Measurements from ENCODE around the gene SPACDR. TPM values are rescaled to one million over a fixed set of nuclear protein-coding genes. Genes with fewer than 3 reads are reported as not detected.

The SPACDR gene
- total RNA-seq, 2 donors from 2014 or later = not detected

DNA sequence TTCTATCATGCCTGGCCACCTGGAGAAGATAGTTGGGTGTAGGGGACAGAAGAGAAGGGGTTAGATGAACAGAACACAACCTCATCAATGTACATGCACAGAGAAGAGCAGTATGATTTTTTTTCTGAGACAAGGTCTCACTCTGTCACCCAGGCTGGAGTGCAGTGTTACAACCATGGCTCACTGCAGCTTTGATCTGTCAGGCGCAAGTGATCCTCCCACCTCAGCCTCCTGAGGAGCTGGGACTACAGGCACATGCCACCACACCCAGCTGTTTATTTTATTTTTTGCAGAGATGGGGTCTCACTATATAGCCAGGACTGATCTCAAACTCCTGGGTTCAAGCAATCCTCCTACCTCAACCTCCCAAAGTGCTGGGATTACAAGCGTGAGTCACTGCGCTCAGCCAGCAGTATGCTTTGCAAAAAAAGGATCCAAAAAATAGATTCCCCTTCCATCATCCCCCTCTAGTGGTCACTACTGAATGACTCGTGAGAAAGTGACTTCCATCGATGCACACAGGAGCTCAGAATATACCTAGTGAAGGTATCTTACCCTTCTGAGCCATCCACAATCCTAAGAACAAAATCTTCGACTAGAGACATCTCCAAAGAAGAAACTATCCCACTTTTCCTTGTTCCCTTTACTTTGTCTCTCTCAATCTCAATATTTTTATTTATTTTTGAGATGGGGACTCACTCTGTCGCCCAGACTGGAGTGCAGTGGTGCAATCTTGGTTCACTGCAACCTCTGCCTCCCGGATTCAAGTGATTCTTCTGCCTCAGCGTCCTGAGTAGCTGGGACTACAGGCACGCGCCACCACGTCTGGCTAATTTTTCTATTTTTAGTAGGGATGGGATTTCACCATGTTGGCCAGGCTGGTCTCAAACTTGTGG, 56.5 kb downstream of the SPACDR start:
- H3K27me3 ChIP-seq (replicated peaks; ENCODE audit: insufficient read depth) = no peaks in the 10 kb centered on the region
- no peak overlapping the region for H3K4me3 ChIP-seq
- no peaks in the 10 kb centered on the region for H3K4me1 ChIP-seq (ENCODE audit: control insufficient read depth in 1 of 2, low read depth in 2 of 2)
- H3K9me3 ChIP-seq = no peaks in the 10 kb centered on the region
- no peaks in the 10 kb centered on the region for H3K36me3 ChIP-seq
- TF ChIP-seq, protein P1, sequence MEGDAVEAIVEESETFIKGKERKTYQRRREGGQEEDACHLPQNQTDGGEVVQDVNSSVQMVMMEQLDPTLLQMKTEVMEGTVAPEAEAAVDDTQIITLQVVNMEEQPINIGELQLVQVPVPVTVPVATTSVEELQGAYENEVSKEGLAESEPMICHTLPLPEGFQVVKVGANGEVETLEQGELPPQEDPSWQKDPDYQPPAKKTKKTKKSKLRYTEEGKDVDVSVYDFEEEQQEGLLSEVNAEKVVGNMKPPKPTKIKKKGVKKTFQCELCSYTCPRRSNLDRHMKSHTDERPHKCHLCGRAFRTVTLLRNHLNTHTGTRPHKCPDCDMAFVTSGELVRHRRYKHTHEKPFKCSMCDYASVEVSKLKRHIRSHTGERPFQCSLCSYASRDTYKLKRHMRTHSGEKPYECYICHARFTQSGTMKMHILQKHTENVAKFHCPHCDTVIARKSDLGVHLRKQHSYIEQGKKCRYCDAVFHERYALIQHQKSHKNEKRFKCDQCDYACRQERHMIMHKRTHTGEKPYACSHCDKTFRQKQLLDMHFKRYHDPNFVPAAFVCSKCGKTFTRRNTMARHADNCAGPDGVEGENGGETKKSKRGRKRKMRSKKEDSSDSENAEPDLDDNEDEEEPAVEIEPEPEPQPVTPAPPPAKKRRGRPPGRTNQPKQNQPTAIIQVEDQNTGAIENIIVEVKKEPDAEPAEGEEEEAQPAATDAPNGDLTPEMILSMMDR (IDR thresholded peaks at IDR 0.05) = peak; percentile 62
- DNase-seq (ENCODE audit: low spot score) (no peak), ATAC-seq (ENCODE audit: insufficient number of reproducible peaks, low FRiP score, low read depth) (peak; percentile 65)
- H3K27ac ChIP-seq = no peak overlapping the region

DNA sequence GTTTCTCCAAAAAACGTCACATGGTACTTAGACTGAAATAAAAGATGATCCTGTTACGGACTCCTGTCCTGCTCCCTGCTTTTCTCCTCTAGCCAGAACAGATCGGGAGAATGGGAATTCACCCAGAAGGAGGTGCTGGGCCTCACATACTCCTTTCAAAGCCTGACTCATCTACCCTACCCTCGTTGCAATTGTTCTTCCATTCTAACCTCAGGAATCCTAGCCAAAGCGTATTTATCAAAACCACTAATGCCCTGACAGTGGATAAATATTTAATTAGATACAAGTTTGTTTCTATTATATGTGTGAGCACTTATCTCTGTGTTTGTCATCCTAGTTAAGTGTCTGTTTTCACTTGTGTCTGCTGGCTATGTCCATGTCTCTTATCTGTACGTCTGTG, 57.3 kb downstream of the SPACDR start:
- TF ChIP-seq, protein P1 (IDR thresholded peaks at IDR 0.05) = no peak
- ATAC-seq (ENCODE audit: insufficient number of reproducible peaks, low FRiP score, low read depth) = no peak

More for the DNA sequence above, 57.3 kb downstream of the SPACDR start:
- H3K9me3 ChIP-seq = no peaks in the 10 kb centered on the region
- no peak for DNase-seq (ENCODE audit: low spot score)
- H3K36me3 ChIP-seq = peaks cover 3% of the 10 kb centered on the region
- H3K27me3 ChIP-seq (replicated peaks; ENCODE audit: insufficient read depth) = no peaks in the 10 kb centered on the region
- H3K27ac ChIP-seq = no peak overlapping the region
- H3K4me3 ChIP-seq = no peak overlapping the region
- H3K4me1 ChIP-seq (ENCODE audit: control insufficient read depth in 1 of 2, low read depth in 2 of 2) = no peaks in the 10 kb centered on the region

Other genes with a start within 250 kb of the SPACDR start
- under 1 TPM in 1 of 2 donors, not detected in 1; 0.78 TPM for gene PVRIG, start 244.3 kb downstream of the SPACDR start, total RNA-seq
- not detected for gene SPDYE3, start 156.6 kb downstream of the SPACDR start, total RNA-seq
- 100 to 1,000 TPM in 1 of 2 donors, 10 to 100 TPM in 1; 88.4 to 100 TPM for gene PILRB, start 106.1 kb downstream of the SPACDR start, total RNA-seq
- 1 to 10 TPM; 5.0 to 8.5 TPM for gene PILRA, start 90.8 kb downstream of the SPACDR start, total RNA-seq
- gene ZCWPW1, start 35.6 kb downstream of the SPACDR start, total RNA-seq = 1 to 10 TPM; 3.1 to 3.5 TPM
- 10 to 100 TPM; 27.2 to 27.8 TPM for gene MEPCE, start 34.4 kb downstream of the SPACDR start, total RNA-seq
- gene PPP1R35, start 27.8 kb downstream of the SPACDR start, total RNA-seq = 10 to 100 TPM; 29.5 to 54.7 TPM
- gene TSC22D4, start 15.0 kb upstream of the SPACDR start, total RNA-seq = 10 to 100 TPM; 25.7 to 45.5 TPM
- gene NYAP1, start 19.7 kb upstream of the SPACDR start, total RNA-seq = under 1 TPM; 0.92 to 0.95 TPM
- 10 to 100 TPM; 39.4 to 51.6 TPM for gene AGFG2, start 74.9 kb upstream of the SPACDR start, total RNA-seq
- 1 to 10 TPM in 1 of 2 donors, under 1 TPM in 1; 0.81 to 1.1 TPM for gene SAP25, start 109.6 kb upstream of the SPACDR start, total RNA-seq
- 100 to 1,000 TPM in 1 of 2 donors, 10 to 100 TPM in 1; 99.8 to 131 TPM for gene LRCH4, start 121.9 kb upstream of the SPACDR start, total RNA-seq
- not detected for gene FBXO24, start 122.1 kb upstream of the SPACDR start, total RNA-seq
- gene PCOLCE, start 138.1 kb upstream of the SPACDR start, total RNA-seq = 100 to 1,000 TPM; 130 to 140 TPM
- 10 to 100 TPM in 1 of 2 donors, 1 to 10 TPM in 1; 9.2 to 29.6 TPM for gene MOSPD3, start 148.3 kb upstream of the SPACDR start, total RNA-seq
- gene TFR2, start 177.3 kb upstream of the SPACDR start, total RNA-seq = 1 to 10 TPM in 1 of 2 donors, under 1 TPM in 1; 0.35 to 1.9 TPM
- gene ACTL6B, start 192.2 kb upstream of the SPACDR start, total RNA-seq = not detected
- gene GNB2, start 209.5 kb upstream of the SPACDR start, total RNA-seq = 100 to 1,000 TPM; 176 to 255 TPM
- 10 to 100 TPM; 35.7 to 40.7 TPM for gene GIGYF1, start 230.0 kb upstream of the SPACDR start, total RNA-seq
- 10 to 100 TPM; 19.6 to 21.0 TPM for gene POP7, start 241.9 kb upstream of the SPACDR start, total RNA-seq

Data from thoracic aorta (tissue), 2 donors.